K562 (cell line): ENCODE measurements around the gene CLEC10A. TPM values are rescaled to one million over a fixed set of nuclear protein-coding genes. Genes with fewer than 3 reads are reported as not detected.

ENCODE experiments used
- ATAC-seq: fragments of 200-7000 bp; cut with Tn5 transposase; 3 replicates; pipeline ENCODE4 v1.9.1; 2020; ENCODE audit warnings: moderate library complexity
- BruUV-seq: library from RNA; stranded (reverse); fragments of 400-500 nt; replicated peaks from 2 replicates; lab custom pipeline; 2021; lab: Mats Ljungman, UMichigan
- CTCF ChIA-PET: fragments of 300-600 bp; formaldehyde crosslinking; extraction: SDS; loops from one replicate; lab custom pipeline; 2021; ENCODE audit warnings: low intra/inter-chr PET ratio; lab: Yijun Ruan, JAX
- POLR2A ChIA-PET: fragments of 300-600, 350-650 bp; sonication (Branson Sonifier 250); formaldehyde crosslinking; extraction: SDS; loops from one replicate; lab custom pipeline; 2021; ENCODE audit warnings: antibody characterized with exemption, inconsistent platforms; lab: Yijun Ruan, JAX
- DNase-seq, 4 experiments: peaks; one replicate each; pipeline versions ENCODE4 v3.0.0 to v3.0.0-alpha.2; 2011 to 2018; ENCODE audit warnings: low spot score in 3 of 4, mixed read lengths in 3 of 4; ENCODE audit errors: extremely low read depth in 1 of 4
- FAIRE-seq: peaks from 2 replicates; lab custom pipeline; 2011; peaks lifted over from hg19 to GRCh38; lab: Jason Lieb, UNC
- H2AFZ ChIP-seq: 2 replicates; pipeline ENCODE4 v1.6.0; 2011; ENCODE audit warnings: low read depth, low read length, control low read depth, inconsistent platforms
- H3K27ac ChIP-seq: fragments of 200-600 bp; 3 replicates; pipeline ENCODE4 v1.8.0; 2011; ENCODE audit warnings: low read depth, mild to moderate bottlenecking, control low read depth, inconsistent platforms, low read length, moderate library complexity, mixed read lengths; ENCODE audit errors: extremely low read depth
- H3K27me3 ChIP-seq, 2 experiments: fragments of 300-600 bp in 1 of 2; 2 replicates in 1 of 2; 3 replicates in 1 of 2; pipeline versions ENCODE4 v1.6.0 to v1.8.0; 2011; ENCODE audit warnings: inconsistent platforms in 2 of 2, low read length in 2 of 2, mild to moderate bottlenecking in 1 of 2, mixed read lengths in 1 of 2, moderate library complexity in 1 of 2; ENCODE audit not compliant: control insufficient read depth in 2 of 2, insufficient read depth in 2 of 2
- H3K36me3 ChIP-seq: fragments of 300-600 bp; 3 replicates; pipeline ENCODE4 v1.8.0; 2011; ENCODE audit warnings: mild to moderate bottlenecking, low read length, inconsistent platforms; ENCODE audit not compliant: control insufficient read depth, insufficient read depth
- H3K4me1 ChIP-seq, 2 experiments: fragments of 200-600 bp in 1 of 2; replicated peaks in 1 of 2; 2 replicates in 1 of 2; 3 replicates in 1 of 2; pipeline versions ENCODE4 v1.5.1 to v1.8.0; 2011; ENCODE audit warnings: inconsistent platforms in 2 of 2, low read length in 2 of 2, mild to moderate bottlenecking in 1 of 2, mixed read lengths in 1 of 2, moderate library complexity in 1 of 2; ENCODE audit not compliant: control insufficient read depth in 2 of 2, insufficient read depth in 2 of 2
- H3K4me2 ChIP-seq: 2 replicates; pipeline ENCODE4 v1.6.1; 2011; ENCODE audit warnings: low read length, control low read depth, inconsistent platforms, mixed read lengths; ENCODE audit not compliant: insufficient read depth
- H3K4me3 ChIP-seq: fragments of 200-600 bp; sonication (generic), shearing (Covaris generic); 2 replicates; pipeline ENCODE4 v1.5.1; 2016; ENCODE audit warnings: control low read depth, inconsistent platforms
- H3K79me2 ChIP-seq: fragments of 200-600 bp; 3 replicates; pipeline ENCODE4 v1.8.0; 2011; ENCODE audit warnings: low read length, inconsistent platforms; ENCODE audit not compliant: control insufficient read depth, insufficient read depth
- H3K9ac ChIP-seq, 2 experiments: 2 replicates each; pipeline versions ENCODE4 v1.6.0 to v1.6.1; 2011; ENCODE audit warnings: low read depth in 2 of 2, low read length in 2 of 2, control low read depth in 1 of 2, inconsistent platforms in 1 of 2, mild to moderate bottlenecking in 1 of 2, mixed read lengths in 1 of 2; ENCODE audit not compliant: insufficient read depth in 1 of 2
- H3K9me1 ChIP-seq: one replicate; pipeline ENCODE4 v1.6.0; 2011; ENCODE audit warnings: inconsistent platforms, mild to moderate bottlenecking, low read length, moderate library complexity; ENCODE audit not compliant: control insufficient read depth, insufficient read depth
- H3K9me3 ChIP-seq: replicated peaks from 2 replicates; pipeline ENCODE4 v1.5.1; 2011; ENCODE audit warnings: low read depth, low read length, inconsistent platforms; ENCODE audit not compliant: control insufficient read depth, insufficient read depth
- H4K20me1 ChIP-seq: replicated peaks from 2 replicates; pipeline ENCODE4 v1.6.1; 2011; ENCODE audit warnings: low read length, inconsistent platforms, mixed read lengths; ENCODE audit not compliant: control insufficient read depth, insufficient read depth
- CEBPB ChIP-seq: fragments of 450-650 bp; IDR thresholded peaks from 2 replicates; pipeline ENCODE4 v1.6.1; 2016; ENCODE audit warnings: missing genetic modification characterization, missing compliant biosample characterization
- CREB3L1 ChIP-seq: fragments of 450-650 bp; IDR thresholded peaks from 2 replicates; pipeline ENCODE4 v1.6.1; 2014; ENCODE audit warnings: low read depth, mild to moderate bottlenecking, moderate library complexity, borderline replicate concordance
- IRF2 ChIP-seq: sonication (generic); formaldehyde crosslinking; IDR thresholded peaks from 2 replicates; pipeline ENCODE4 v1.8.1; 2022; ENCODE audit warnings: mild to moderate bottlenecking, missing genetic modification reagents
- ZEB2 ChIP-seq: fragments of 450-650 bp; IDR thresholded peaks from 2 replicates; pipeline ENCODE4 v1.6.1; 2016
- ZFP36 ChIP-seq: fragments of 150-350 bp; IDR thresholded peaks from 2 replicates; pipeline ENCODE4 v1.6.1; 2018; ENCODE audit warnings: low read length, low read depth; ENCODE audit not compliant: partially characterized antibody
- WGBS: fragments of 100-300 bp; shearing (Covaris generic); methylation state at CpG from one replicate; pipeline ENCODE4 v1.1.6; 2016; ENCODE audit warnings: low coverage, mixed read lengths; ENCODE audit not compliant: insufficient coverage; ENCODE audit errors: missing lambda C conversion rate; 5-methylcytosine and 5-hydroxymethylcytosine counted together
- in situ Hi-C: fragments of 300-500 bp; cut with MboI; formaldehyde crosslinking; loops from 4 replicates; pipeline ENCODE4 v1.15.0; 2018; ENCODE audit warnings: inconsistent platforms, mixed read lengths
- intact Hi-C: fragments of 100-400 bp; cut with micrococcal nuclease; formaldehyde crosslinking; loops from 2 replicates; pipeline ENCODE4 v1.14.2; 2022
- polyA plus RNA-seq, 8 experiments: library from polyadenylated mRNA; depleted of rRNA in 4 of 8; stranded (reverse) in 5 of 8; unstranded in 3 of 8; fragments of >200 nt; fragmentation: Nextera tagmentation in 2 of 8; fragmentation: Illumina TruSeq in 1 of 8; extraction: Ambion mirVana in 2 of 8; extraction: Trizol in 1 of 8; gene quantifications; 2 replicates each; pipeline versions ENCODE4 v1.2.1 to v1.2.3, GENCODE V29; 2011 to 2014; ENCODE audit warnings: inconsistent platforms in 1 of 8, missing spikeins in 1 of 8
- total RNA-seq, 7 experiments: library from RNA; depleted of rRNA in 6 of 7; stranded (reverse); fragments of >200 nt in 6 of 7; fragmentation: Illumina TruSeq in 2 of 7; extraction: Trizol in 2 of 7; gene quantifications; 2 replicates each; pipeline versions ENCODE4 v1.2.1 to v1.2.3, GENCODE V29; 2011 to 2021; ENCODE audit warnings: low replicate concordance in 1 of 7
- TF ChIP-seq, protein P1 (sequence below): fragments of 250-450 bp; sonication (Bioruptor Pico); IDR thresholded peaks from 2 replicates; pipeline ENCODE4 v1.4.0; 2020; ENCODE audit warnings: mild to moderate bottlenecking, moderate library complexity

CLEC10A gene
- total and polyA plus RNA-seq, 9 of the 15 experiments (the other 6 are each of a cell fraction or from before 2014, with no cell fraction given) = 0.04 to 0.11 (median 0.05) TPM; not detected in 6

DNA sequence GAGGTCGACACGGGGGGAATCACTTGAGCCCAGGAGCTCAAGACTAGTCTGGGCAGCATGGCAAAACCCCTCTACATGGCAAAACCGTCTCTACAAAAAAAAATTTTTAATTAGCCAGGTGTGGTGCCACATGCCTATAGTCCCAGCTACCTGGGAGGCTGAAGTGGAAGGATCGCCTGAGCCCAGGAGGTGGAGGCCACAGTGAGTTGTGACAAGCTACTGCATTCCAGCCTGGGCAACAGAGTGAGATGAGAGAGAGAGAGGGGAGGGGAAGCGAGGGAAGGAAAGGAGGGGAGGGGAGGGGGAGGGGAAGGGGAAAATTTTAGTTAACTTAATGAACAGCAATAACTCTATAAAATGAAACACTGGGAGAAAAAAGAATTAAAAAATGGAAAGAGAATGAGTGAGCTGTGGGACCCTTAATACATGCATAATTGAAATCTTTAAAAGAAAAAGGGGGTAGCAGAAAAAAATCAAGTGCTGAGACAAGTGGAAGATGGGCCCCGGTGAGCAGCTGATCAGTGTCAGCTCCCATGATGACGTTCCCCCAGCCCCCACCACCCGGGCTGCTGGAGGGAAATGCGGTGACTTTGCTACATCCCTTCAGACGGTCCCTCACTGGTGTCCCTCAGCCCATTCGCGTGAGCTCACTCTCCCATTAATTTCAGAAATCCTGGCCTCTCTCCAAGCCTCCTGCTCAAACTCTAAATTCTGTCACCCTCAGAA, 31.9 kb upstream of the CLEC10A start:
- no peak overlapping the region for H3K4me3 ChIP-seq
- intact Hi-C loops = no loop called here

More for the DNA sequence above, 31.9 kb upstream of the CLEC10A start:
- BruUV-seq = no TSS peak
- DNase-seq (no peak), ATAC-seq (no peak), FAIRE-seq (no peak)
- ChIA-PET CTCF (no interaction called here), POLR2A (interaction anchor here (0.5 kb wide), 1 partner anchor 1503 kb away, joined by 3 read pairs; no protein-coding TSS in a partner anchor)
- no peak for TF ChIP-seq CEBPB (tag)
- TF ChIP-seq, protein P1, sequence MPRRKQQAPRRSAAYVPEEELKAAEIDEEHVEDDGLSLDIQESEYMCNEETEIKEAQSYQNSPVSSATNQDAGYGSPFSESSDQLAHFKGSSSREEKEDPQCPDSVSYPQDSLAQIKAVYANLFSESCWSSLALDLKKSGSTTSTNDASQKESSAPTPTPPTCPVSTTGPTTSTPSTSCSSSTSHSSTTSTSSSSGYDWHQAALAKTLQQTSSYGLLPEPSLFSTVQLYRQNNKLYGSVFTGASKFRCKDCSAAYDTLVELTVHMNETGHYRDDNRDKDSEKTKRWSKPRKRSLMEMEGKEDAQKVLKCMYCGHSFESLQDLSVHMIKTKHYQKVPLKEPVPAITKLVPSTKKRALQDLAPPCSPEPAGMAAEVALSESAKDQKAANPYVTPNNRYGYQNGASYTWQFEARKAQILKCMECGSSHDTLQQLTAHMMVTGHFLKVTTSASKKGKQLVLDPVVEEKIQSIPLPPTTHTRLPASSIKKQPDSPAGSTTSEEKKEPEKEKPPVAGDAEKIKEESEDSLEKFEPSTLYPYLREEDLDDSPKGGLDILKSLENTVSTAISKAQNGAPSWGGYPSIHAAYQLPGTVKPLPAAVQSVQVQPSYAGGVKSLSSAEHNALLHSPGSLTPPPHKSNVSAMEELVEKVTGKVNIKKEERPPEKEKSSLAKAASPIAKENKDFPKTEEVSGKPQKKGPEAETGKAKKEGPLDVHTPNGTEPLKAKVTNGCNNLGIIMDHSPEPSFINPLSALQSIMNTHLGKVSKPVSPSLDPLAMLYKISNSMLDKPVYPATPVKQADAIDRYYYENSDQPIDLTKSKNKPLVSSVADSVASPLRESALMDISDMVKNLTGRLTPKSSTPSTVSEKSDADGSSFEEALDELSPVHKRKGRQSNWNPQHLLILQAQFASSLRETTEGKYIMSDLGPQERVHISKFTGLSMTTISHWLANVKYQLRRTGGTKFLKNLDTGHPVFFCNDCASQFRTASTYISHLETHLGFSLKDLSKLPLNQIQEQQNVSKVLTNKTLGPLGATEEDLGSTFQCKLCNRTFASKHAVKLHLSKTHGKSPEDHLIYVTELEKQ (CRISPR knock-in tag) = no peak
- TF ChIP-seq ZFP36 = no peak
- no peak for TF ChIP-seq IRF2 (CRISPR knock-in tag)
- no peak for TF ChIP-seq CREB3L1
- no peak for TF ChIP-seq ZEB2
- 6% methylated on average over 8 of the region's 12 CpGs for WGBS
- Histone ChIP-seq H3K4me1 (peaks cover 0 to 3% of the 10 kb centered on the region in 2 experiments; a peak in 2 of 5 replicates), H3K9ac (no peak overlapping the region), H3K4me2 (no peak overlapping the region), H2AFZ (no peak overlapping the region), H3K36me3 (no peaks in the 10 kb centered on the region), H3K79me2 (no peaks in the 10 kb centered on the region), H3K27ac (no peak overlapping the region), H4K20me1 (no peaks in the 10 kb centered on the region), H3K27me3 (peaks cover 5 to 40% of the 10 kb centered on the region in 2 experiments; a peak in 4 of 5 replicates), H3K9me1 (no peaks in the 10 kb centered on the region), H3K9me3 (no peaks in the 10 kb centered on the region)
- in situ Hi-C loops = no loop called here
